ENCODE measurements around the gene LAMTOR4.
A peak's percentile ranks its signal among the peaks of the same experiment; 100 is the strongest.

The LAMTOR4 gene

GRCh38 chr7:100148559-100149328 is at the start of gene LAMTOR4:
LAMTOR4 (plus strand) TSS chr7:100148918; CDS start chr7:100148973, 55 bp downstream.
- DNase-seq (ENCODE audit: low spot score), result peak; percentile 99

- DNase-seq (ENCODE audit: low spot score), result no peak
These were observed 49.3 kb upstream of the LAMTOR4 start for GRCh38 chr7:100099452-100099851.

- peak; percentile 76 for DNase-seq (ENCODE audit: low spot score)
These were observed 48.2 kb upstream of the LAMTOR4 start for GRCh38 chr7:100100420-100101015.

GRCh38 chr7:100101016-100101862 is 47.5 kb upstream of the LAMTOR4 start, which contains the start of the genes AP4M1 and MCM7:
AP4M1 (plus strand) TSS chr7:100101643; CDS start chr7:100101715, 72 bp downstream.
MCM7 (minus strand) TSS chr7:100101397; CDS start chr7:100101294, 103 bp downstream.
- DNase-seq (ENCODE audit: low spot score), result peak; percentile 95

- DNase-seq (ENCODE audit: low spot score), result no peak
These were observed 45.5 kb upstream of the LAMTOR4 start for GRCh38 chr7:100102950-100103840.

GRCh38 chr7:100105534-100105933 is 43.2 kb upstream of the LAMTOR4 start:
- no peak for DNase-seq (ENCODE audit: low spot score)

GRCh38 chr7:100106633-100107032 is 42.1 kb upstream of the LAMTOR4 start:
- DNase-seq (ENCODE audit: low spot score), result no peak

GRCh38 chr7:100107125-100107737 is 41.5 kb upstream of the LAMTOR4 start:
- DNase-seq (ENCODE audit: low spot score), result no peak

- no peak for DNase-seq (ENCODE audit: low spot score)
These were observed 40.8 kb upstream of the LAMTOR4 start for GRCh38 chr7:100107890-100108289.

GRCh38 chr7:100109521-100110163 is 39.1 kb upstream of the LAMTOR4 start:
- no peak for DNase-seq (ENCODE audit: low spot score)

GRCh38 chr7:100111156-100111555 is 37.6 kb upstream of the LAMTOR4 start:
- no peak for DNase-seq (ENCODE audit: low spot score)

- no peak for DNase-seq (ENCODE audit: low spot score)
These were observed 36.8 kb upstream of the LAMTOR4 start for GRCh38 chr7:100111914-100112313.

GRCh38 chr7:100115026-100115425 is 33.7 kb upstream of the LAMTOR4 start:
- DNase-seq (ENCODE audit: low spot score), result no peak

GRCh38 chr7:100118388-100119071 is 30.2 kb upstream of the LAMTOR4 start:
- DNase-seq (ENCODE audit: low spot score), result no peak

- DNase-seq (ENCODE audit: low spot score), result peak; percentile 96
These were observed 29.4 kb upstream of the LAMTOR4 start, which contains the start of the genes CNPY4 and TAF6 for GRCh38 chr7:100119072-100119969. CNPY4 (plus strand) TSS chr7:100119634; CDS start chr7:100119745, 111 bp downstream. TAF6 (minus strand) TSS chr7:100119358; CDS start chr7:100114209, 5,149 bp downstream.

GRCh38 chr7:100119970-100120732 is 28.6 kb upstream of the LAMTOR4 start:
- peak; percentile 71 for DNase-seq (ENCODE audit: low spot score)

GRCh38 chr7:100120733-100121036 is 28.0 kb upstream of the LAMTOR4 start:
- no peak for DNase-seq (ENCODE audit: low spot score)

GRCh38 chr7:100122067-100122466 is 26.7 kb upstream of the LAMTOR4 start:
- DNase-seq (ENCODE audit: low spot score), result no peak
